Central memory CD4-positive, alpha-beta T cell (primary cell): ENCODE results near the gene IGF2R.
"Not testable (repeated sequence)": the region's sequence is repeated elsewhere in the genome, so short reads cannot be mapped to it uniquely, and the experiment has no call there.

ENCODE experiments used
- DNase-seq: peaks from one replicate; pipeline ENCODE4 v3.0.0; 2022
- total RNA-seq, 3 experiments: gene quantifications; one replicate each; lab custom pipeline; 2026; lab: John Stamatoyannopoulos, UW

IGF2R gene, protein sequence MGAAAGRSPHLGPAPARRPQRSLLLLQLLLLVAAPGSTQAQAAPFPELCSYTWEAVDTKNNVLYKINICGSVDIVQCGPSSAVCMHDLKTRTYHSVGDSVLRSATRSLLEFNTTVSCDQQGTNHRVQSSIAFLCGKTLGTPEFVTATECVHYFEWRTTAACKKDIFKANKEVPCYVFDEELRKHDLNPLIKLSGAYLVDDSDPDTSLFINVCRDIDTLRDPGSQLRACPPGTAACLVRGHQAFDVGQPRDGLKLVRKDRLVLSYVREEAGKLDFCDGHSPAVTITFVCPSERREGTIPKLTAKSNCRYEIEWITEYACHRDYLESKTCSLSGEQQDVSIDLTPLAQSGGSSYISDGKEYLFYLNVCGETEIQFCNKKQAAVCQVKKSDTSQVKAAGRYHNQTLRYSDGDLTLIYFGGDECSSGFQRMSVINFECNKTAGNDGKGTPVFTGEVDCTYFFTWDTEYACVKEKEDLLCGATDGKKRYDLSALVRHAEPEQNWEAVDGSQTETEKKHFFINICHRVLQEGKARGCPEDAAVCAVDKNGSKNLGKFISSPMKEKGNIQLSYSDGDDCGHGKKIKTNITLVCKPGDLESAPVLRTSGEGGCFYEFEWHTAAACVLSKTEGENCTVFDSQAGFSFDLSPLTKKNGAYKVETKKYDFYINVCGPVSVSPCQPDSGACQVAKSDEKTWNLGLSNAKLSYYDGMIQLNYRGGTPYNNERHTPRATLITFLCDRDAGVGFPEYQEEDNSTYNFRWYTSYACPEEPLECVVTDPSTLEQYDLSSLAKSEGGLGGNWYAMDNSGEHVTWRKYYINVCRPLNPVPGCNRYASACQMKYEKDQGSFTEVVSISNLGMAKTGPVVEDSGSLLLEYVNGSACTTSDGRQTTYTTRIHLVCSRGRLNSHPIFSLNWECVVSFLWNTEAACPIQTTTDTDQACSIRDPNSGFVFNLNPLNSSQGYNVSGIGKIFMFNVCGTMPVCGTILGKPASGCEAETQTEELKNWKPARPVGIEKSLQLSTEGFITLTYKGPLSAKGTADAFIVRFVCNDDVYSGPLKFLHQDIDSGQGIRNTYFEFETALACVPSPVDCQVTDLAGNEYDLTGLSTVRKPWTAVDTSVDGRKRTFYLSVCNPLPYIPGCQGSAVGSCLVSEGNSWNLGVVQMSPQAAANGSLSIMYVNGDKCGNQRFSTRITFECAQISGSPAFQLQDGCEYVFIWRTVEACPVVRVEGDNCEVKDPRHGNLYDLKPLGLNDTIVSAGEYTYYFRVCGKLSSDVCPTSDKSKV (N-terminal part only)
- total RNA-seq, result 188 to 282 (median 232) reads per million in 3 experiments

DNA sequence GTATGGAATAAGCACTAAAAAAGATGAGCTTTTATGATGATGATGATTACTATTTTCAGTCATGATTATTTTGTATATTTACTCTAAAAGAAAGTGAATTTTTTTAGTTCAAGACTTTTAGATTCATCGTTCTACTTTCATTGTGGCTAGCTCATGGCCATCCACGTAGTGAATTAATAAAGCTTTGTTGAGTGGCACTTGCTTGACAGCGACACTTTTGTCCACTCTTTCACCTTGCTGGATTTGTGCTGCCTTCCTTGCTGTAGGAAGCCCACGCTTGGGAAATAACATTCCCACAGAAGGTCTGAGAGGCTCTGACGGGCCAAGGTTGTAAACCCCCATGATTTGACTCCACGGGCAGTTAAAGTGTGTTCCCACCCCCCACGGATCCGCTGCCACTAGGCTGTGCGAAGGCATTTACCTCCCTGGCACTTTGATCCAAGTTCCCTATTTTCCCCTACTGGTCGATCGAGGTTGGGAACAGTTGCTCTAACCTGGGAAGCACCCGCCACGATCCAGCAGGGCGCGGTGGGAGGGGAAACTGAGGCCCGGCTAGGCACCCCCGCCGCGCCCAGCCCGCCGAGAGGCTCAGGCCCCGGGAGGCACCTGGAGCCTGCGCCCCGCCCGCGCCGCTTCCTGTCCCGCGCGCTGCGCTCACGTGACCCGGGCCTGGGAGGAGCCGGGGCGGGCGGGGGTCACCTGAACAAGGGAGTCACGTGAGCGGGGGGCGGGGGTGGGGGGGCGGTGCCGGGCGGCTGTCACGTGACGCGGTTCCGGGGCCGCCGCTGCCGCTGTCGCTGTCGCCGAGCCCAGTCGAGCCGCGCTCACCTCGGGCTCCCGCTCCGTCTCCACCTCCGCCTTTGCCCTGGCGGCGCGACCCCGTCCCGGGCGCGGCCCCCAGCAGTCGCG is at the start of gene IGF2R:
IGF2R (plus strand) TSS at position 788 of the 909 bp plus-strand sequence. CDS start 165 bp downstream, outside the sequence.
- DNase-seq, result peak; percentile 91

DNA sequence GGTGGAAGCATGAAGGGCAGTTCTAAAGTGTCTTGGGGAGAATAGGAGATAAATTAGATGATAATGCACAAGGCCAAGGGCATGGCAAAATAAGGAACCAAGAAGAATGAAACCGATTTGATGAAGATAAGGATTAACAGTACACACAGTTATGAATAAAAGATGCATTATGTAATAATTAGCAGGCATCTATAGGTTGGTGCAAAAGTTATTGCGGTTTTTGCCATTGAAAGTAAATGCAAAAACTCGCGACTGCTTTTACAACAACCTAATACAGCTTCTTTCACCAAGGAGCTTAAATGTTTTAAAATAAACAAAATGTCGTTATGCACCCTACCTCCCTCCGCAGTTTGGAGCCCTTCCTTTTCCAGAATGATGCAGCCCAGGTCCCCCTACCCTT is 49.1 kb upstream of the IGF2R start:
- DNase-seq, result no peak

DNA sequence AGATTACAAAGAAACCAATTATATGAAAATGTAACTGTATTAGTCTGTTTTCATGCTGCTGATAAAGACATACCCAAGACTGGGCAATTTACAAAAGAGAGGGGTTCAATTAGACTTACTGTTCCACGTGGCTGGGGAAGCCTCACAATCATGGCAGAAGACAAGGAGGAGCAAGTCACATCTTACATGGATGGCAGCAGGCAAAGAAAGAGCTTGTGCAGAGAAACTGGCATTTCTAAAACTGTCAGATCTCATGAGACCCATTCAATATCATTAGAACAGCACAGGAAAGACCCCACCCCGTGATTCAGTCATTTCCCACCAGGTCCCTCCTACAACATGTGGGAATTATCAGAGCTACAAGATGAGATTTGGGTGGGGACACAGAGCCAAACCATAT is 44.7 kb upstream of the IGF2R start:
- not testable (repeated sequence) for DNase-seq

DNA sequence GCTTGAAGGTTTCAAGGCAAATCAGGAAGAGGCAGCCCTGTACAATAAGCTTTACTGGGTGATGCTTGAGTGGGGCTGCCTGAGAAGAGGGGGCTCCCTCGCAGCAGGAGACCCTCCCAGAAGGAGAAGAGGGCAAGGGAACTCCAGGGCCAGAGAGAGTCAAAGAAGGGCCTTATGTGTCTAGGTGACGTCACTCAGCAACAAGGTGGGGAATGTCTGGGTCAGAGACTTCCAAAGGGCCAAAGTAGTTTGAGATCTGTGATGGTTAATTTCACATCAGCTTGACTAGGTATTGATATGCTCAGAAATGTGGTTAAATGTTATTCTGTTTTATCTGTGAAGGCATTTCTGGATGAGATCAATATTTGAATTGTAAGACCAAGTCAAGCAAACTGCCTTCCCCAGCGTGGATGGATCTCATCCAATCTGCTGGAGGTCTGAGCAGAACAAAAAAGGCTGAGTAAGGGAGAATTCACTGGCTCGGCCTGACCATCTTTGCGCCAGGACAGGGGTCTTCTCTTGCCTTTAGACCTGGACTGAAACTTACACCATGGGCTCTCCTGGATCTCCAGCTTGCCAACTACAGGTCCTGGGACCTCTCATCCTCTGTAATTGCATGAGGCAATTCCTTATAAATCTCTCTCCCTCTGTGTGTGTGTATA is 42.2 kb upstream of the IGF2R start:
- DNase-seq, result no peak

DNA sequence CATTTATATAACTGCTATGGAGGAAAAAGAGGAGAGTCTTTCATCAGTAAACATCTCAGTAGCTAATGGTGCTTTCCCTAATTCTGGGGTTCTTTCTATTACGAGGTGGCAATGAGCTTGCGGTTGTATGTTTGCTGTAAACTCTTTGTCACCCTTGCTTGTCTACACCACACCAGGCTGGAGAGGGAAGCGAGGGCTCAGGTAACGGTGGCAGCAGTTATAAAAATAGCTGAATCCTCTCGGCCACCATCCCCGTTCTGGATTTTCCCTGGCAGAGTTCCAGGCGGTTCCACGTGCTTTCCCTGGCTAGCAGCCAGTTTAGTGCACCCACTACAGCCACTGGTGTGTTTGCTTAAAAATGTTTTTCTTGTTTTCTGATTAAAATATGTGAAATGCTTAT is 39.1 kb upstream of the IGF2R start:
- DNase-seq, result peak; percentile 67

DNA sequence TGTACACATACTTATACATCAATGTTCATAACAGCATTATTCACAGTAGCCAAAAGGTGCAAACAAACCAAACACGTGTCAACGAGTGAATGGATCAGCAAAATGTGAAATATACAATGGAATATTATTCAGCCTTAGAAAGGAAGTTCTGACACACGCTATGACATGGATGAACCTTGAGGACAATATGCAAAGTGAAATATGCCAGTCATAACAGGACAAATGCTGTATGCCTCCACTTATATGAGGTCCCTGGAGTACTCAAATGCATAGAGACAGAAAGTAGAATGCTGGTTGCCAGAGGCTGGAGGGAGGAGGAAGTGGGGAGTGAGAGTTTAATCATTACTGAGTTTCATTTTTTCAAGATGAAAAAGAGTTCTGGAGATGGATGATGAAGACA is 37.8 kb upstream of the IGF2R start:
- DNase-seq, result no peak

DNA sequence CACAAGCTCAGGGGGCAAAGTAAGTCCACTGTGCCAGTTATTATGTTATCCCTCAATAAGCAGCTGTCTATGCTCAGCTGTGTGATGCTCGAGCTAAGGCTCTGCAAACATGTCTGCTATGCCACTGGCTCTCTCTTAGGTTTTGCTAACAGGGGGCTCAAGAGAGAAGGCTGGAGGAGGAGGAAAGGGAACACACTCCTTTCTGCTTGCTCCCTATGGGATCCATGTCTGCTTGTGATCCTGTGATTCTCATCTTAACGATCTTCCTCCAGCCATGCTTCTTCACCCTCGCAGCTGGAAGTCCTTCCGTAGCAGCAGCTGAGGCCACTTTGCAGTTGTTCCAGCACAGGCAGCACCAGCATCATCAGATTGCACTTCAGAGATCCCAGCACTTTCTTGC is 37.0 kb upstream of the IGF2R start:
- DNase-seq, result no peak

DNA sequence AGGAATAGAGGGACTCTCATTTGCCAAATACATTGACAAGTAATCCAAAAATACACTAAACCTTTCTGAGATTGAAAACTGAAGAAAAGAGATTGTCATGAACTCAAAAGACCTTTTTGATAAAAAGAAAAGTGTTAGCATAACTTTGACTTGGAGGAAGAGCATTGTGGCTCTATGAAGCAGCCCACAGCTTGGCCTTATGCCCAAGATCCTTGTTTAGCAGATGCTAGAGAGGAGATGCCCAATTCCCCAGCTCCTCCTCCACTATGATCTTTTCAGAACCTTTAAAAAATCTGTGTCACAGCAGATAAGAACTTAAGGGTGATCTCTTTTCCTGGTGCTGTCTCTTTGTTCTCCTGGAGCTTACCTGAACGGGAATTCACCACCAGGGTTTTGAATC is 35.8 kb upstream of the IGF2R start:
- DNase-seq, result no peak

DNA sequence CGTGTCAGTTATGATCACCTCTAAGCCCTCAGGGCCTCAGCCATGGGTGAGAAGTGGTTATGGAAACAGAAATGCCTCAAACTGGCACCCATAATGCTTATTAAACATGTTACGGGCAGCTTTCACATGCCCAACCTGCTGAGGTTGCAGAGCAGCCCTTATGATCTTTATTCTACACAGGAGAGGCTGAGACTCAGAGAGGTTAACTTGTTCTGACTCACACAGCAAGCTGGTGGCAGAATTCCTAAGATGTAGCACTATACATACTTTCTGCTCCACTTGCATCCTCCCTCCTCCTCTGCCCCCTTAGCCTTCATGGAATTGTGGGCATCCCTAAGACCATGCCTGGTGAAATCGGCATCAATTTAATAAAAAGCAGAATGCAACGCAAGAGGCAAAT is 34.7 kb upstream of the IGF2R start:
- no peak for DNase-seq

DNA sequence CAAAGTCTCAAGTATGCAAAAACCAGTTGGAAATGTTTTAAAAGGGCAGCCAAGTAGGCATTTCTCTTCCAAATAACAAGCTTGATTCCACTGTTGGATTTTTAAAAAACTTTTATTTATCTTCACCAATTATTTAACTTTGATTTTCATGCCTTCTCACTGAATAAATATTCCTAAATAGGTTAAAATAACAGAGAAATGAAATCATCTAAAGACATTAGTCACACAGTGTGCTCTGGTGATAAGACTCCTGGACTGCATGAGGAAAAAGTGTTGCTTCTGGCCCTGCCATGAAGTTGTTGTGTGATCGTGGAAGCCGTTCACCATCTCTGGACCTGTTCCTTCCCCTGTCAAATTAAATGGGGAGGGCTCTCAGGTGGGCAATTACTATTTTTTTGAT is 33.8 kb upstream of the IGF2R start:
- DNase-seq, result no peak

DNA sequence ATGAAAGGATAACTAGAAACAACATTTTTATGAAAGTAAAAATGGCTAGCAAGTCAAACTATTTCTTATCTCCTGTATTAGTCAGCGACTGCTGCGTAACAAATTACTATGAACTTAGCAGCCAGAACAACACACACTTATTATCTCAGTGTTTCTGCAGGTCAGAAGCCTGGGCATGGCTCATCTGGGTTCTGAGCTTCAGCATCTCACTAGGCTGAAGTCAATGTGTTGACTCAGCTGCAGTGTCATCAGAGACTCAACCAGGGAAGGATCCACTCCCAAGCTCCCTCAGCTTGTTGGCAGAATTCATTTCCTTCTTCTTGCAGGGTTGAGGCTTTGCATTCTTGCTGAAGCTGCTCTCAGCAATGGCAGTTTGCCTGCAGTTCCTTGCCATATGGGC is 33.2 kb upstream of the IGF2R start:
- no peak for DNase-seq

DNA sequence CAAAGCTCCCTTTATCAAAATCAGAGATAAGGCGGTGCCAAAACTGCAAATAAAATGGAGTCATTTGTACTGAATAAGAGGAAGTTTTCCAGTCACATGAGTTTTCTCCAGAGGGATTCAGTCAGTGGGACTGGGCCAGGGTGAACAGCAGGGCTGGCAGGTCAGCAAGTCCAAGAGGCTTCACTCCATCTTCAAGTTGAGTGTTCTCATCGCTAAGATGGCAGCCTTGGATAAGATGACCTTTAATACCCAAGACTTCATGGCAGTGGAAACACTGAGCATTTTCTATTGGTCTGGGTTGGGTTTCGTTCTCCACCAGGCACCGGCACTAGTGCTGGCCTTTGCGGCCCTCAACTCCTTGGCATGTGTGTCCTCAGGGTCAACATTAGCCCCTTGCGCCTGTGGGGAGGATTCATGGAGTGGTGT is 29.3 kb upstream of the IGF2R start:
- no peak for DNase-seq

DNA sequence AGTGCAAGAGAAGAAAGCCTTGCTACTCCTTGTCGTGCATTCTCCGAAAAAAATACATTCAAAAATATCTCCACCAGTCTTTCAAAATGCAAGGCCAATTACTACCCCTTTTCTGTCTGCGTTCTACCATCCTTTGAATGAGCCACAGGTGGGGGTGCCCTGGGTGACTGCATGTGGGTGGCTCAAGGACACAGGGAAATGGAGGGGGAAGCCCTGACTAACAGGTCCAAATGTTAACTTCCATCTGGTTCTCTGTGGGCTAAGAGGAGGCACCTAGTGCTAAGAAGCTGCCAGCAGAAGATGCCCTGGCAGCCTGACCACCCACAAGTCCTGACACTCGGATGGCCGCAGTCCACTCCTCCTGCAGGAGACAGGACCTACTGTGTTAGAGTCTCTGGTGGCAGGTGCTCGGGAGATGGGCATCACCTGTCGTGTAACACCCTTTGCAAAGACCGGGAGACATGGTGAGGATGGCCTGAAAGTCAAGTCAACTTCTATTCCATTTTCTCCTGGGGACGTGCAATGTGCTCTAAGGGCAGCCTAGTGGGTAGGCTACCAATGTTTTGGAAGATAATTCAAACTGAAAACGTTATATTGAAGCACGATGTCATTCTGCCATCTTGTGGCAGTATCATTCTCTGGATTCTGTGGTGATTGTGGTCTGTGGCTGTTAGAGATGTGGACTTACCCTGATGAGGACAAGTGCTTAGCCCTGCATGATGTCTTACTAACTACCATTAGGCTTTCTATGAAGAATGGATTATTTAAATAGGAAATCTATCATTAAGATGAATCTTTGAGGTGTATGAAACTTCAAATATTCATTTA is 27.4 kb upstream of the IGF2R start:
- peak; percentile 43 for DNase-seq

DNA sequence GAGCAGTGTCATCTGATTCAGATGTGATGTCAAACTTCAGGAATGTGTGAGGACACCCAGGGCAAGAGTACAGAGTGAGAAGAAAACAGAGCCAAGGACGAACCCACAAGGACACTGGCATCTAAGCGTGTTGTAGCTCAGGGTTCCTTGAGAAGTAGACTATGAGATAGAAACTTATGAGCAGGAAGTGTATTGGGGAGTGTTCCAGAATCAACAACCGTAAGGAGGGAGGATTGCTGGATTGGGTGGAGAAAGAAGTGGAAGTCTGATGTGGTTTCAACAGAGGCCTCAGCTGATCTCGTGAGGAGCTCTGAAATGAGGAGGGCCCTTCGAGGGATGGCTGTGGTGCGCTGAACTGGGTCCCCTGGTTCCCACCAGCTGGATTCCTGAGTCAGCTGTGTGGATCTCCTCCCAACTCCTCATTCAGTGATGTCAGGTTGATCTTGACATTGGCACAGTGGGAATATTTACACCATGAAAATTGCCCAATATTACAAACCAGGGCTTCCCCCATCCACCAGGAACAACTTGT is 25.7 kb upstream of the IGF2R start:
- no peak for DNase-seq

DNA sequence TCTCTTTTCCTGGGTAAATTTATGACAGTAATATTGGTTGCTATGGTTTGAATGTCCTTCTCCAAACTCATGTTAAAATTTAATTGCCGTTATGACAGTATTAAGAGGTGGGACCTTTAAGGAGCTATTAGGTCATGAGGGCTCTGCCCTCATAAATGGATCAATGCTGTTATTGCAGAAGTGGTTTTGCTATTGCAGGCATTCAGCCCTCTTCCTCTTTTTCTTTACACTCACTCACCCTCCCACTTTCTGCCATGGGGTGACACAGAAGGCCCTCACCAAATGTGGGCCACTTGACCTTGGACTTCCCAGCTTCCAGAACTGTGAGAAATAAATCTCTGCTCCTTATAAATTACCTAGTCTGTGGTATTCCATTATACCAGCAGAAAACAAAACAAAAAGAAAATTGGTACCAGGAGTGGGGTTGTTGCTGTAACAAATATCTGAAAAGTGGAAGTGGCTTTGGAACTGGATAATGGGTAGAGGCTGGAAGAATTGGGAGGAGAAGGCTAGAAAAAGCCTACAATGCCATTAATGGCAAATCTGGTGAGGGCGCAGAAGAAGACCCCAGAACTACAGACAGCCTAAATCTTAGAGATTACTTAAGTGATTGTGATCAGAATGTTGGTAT is 24.8 kb upstream of the IGF2R start:
- DNase-seq, result no peak

DNA sequence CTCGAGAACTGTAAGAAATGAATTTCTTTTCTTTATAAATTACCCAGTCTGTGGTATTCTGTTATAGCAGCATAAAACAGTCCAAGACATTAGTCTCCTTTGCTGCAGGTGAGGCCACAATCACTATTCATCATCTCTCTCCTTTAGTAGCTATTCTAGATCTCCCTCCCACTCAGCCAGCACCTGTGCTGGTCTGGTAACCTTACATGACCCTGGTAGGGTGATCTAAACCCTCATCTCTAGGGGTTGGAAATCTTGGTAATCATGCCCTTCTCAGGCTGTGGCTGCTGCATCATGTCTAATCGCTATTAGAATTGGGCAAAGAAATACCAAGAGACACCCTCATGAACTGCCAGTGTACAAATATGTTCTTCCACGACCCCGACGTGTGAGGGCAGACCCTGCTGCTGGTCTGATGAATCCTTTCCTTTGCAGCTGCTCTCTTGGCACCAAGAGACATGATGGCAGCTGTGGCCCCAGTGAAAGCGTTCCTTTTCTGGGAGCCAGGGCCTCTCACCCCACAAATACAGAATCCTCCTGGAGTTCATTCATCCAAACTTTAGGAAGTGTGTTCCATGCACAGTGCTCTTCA is 23.0 kb upstream of the IGF2R start:
- no peak for DNase-seq

DNA sequence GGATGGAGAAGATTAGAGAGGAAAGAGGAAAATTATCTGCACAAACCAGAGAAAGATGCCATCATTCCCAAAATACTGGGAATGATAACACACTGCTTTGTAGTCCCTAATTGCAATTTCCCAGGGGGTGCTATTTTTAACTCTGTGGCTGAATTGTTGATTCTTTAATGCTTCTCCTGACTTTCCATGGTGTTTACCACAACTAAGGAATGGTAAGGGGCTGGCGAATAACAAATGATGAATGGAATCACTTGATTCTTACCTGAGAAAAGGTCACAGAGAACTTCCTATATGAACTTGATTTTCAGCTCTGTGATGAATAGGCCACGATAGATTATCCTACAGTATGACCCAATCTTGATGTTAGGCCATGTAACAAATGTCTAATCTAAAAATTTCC is 22.0 kb upstream of the IGF2R start:
- no peak for DNase-seq

DNA sequence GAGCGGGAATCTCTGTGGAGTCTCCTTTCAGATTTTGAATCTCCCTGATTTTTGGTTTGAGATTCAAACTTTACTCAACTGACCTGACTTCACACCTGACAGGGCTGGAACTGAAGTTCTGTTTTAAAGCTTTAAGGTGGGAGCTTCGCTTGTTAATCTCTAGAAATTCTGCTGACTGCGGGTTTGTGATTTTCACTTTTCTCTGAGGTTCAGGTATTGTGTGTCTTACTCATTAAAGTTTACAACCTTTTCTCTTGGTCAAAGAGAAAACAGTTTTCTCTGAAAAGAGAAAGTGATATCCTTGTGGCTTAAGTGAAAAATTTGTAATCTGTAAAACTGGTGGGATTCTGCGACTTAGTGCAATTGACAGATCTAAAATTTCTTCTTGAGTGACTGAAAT is 20.7 kb upstream of the IGF2R start:
- no peak for DNase-seq

DNA sequence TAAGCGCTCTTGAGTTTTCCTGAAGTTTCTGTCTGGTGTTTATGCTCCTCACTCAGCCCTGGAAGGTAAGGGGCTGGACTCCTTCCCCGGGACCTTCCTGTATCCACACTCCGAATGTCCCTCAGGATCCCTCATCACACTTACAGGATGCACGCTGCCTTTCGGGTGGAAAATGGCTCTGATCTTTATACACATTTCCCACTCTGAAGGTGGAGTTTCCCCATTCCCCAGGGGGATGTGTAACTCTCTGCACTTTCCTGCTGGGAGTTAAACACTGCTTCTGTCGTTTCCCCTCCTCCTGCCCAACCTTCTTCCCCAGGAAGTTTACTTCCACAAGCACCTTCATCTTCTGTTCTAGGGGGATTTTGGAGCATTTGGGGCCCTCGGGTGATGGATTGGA is 17.1 kb upstream of the IGF2R start:
- no peak for DNase-seq
